GM21717 (cell line): Measurements from ENCODE around the gene COL6A6.

Experiments used
- ATAC-seq: cut with Tn5 transposase; IDR thresholded peaks from one replicate; pipeline ENCODE4 v1.9.1; 2021; ENCODE audit warnings: mild to moderate bottlenecking, moderate library complexity; ENCODE audit not compliant: unreplicated experiment

COL6A6 gene, protein sequence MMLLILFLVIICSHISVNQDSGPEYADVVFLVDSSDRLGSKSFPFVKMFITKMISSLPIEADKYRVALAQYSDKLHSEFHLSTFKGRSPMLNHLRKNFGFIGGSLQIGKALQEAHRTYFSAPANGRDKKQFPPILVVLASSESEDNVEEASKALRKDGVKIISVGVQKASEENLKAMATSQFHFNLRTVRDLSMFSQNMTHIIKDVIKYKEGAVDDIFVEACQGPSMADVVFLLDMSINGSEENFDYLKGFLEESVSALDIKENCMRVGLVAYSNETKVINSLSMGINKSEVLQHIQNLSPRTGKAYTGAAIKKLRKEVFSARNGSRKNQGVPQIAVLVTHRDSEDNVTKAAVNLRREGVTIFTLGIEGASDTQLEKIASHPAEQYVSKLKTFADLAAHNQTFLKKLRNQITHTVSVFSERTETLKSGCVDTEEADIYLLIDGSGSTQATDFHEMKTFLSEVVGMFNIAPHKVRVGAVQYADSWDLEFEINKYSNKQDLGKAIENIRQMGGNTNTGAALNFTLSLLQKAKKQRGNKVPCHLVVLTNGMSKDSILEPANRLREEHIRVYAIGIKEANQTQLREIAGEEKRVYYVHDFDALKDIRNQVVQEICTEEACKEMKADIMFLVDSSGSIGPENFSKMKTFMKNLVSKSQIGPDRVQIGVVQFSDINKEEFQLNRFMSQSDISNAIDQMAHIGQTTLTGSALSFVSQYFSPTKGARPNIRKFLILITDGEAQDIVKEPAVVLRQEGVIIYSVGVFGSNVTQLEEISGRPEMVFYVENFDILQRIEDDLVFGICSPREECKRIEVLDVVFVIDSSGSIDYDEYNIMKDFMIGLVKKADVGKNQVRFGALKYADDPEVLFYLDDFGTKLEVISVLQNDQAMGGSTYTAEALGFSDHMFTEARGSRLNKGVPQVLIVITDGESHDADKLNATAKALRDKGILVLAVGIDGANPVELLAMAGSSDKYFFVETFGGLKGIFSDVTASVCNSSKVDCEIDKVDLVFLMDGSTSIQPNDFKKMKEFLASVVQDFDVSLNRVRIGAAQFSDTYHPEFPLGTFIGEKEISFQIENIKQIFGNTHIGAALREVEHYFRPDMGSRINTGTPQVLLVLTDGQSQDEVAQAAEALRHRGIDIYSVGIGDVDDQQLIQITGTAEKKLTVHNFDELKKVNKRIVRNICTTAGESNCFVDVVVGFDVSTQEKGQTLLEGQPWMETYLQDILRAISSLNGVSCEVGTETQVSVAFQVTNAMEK (N-terminal part only)

DNA sequence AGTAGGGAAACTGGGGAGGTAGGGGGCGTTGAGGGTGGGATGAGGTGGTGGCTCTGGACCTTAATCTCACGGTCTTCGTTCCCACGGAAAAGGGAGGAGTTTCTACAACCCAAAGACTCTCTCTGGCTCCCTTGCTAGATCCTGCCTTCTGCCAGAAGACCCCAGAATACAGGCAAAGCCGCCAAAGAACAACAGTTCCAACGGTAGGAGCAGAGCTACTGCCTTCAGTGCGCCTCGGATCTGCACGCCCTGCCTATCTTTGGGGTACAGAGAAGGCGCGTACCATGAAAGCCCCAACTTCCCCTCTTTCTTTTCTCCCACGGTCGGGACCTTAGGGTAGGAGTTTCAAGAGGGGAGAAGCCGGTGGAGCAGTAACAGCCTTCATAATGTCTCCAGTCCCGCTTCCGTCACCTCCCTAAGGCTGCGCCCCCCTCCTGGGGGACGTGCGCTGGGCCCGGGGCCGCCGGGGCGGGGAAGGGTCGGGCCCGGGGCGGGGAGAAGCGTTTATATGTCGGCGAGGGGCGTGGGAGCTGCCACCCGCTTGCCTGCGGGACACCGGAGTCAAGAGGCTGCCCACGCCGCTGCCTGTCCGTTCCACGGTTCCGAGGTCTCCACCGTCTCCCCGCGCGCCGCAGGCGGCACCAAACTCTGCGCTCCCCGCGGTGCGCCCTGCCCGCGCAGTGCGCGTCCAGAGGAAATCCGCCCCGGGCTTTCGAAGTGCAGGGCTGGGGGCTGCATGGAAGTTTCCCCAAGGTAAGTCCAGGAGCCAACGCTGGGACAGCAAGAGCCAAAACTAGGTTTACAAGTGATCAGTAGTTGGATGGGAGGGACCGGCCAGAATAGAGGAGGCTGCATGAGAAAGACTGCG, at the start of gene COL6A6:
Gene COL6A6 (plus strand): TSS at position 533 of the 868 bp plus-strand sequence. CDS start 43,188 bp downstream, outside the sequence.
- ATAC-seq: no peak

GRCh38 chr3:130468311-130468710, 48.7 kb upstream of the COL6A6 start:
- no peak for ATAC-seq

GRCh38 chr3:130470126-130470525, 46.9 kb upstream of the COL6A6 start:
- ATAC-seq: no peak

- no peak for ATAC-seq
These were observed 43.6 kb upstream of the COL6A6 start for GRCh38 chr3:130473416-130473815.

GRCh38 chr3:130480736-130481135, 36.2 kb upstream of the COL6A6 start:
- no peak for ATAC-seq

DNA sequence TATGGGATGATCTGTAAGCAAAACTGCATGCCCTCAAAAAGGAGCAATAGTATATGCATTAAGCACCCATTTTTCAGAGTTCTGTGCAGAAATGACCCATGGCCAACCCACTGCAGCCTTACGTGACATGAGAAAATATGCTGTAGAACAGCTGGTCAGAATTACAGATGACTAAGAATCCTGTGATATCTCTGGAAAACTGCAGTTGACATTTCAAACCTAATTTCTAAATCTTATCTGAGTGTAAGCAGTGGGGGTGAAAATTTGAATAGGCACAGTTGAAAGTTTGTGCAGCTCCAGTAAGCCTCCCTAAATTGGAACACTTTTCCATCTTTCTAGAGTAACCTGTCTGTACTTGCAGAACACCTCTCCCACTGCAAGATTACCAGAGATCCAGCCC, 28.7 kb upstream of the COL6A6 start:
- ATAC-seq: no peak

- no peak for ATAC-seq
These were observed 28.1 kb upstream of the COL6A6 start for GRCh38 chr3:130488769-130489450.

GRCh38 chr3:130490241-130490640, 26.7 kb upstream of the COL6A6 start:
- ATAC-seq: no peak

- no peak for ATAC-seq
These were observed 25.5 kb upstream of the COL6A6 start for GRCh38 chr3:130491431-130491830.

DNA sequence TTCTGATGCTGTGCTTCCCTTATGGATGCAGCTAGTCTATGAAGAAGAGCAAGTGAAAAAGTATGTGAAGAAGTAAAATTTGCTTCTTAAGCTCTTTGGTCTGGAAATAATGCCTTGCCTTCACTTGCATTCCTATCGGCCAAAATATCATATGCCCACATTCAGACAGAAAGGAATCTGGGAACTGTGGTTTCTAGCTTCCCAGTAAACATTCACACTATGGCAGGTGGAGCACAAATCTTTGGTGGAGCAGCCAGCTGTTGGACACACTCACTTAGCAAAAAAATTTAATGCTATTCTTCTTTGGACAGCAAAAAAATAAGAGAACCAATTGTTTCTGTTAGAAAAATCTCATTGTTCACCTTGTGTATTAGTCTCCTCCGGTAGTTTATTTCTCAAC, 12.3 kb upstream of the COL6A6 start:
- no peak for ATAC-seq

GRCh38 chr3:130506031-130506430, 10.9 kb upstream of the COL6A6 start:
- no peak for ATAC-seq

DNA sequence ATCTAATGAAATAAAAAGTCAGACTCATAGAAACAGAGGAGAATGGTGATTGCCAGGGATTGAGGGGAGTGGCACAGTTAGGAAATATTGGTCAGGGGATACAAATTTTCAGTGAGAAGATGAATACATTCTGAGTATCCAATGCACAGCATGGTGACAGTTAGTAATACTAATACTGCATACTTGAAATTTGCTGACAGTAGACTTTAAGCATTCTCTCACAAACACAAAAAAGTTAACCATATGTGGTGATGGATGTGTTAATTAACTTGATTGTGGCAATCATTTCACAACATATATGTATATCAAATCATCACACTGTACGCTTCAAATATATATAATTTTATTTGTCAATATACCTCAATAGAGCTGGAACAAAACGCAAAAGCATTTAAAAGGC, 9.2 kb upstream of the COL6A6 start:
- no peak for ATAC-seq

- ATAC-seq: no peak
These were observed 8.0 kb upstream of the COL6A6 start for GRCh38 chr3:130509008-130509407.

DNA sequence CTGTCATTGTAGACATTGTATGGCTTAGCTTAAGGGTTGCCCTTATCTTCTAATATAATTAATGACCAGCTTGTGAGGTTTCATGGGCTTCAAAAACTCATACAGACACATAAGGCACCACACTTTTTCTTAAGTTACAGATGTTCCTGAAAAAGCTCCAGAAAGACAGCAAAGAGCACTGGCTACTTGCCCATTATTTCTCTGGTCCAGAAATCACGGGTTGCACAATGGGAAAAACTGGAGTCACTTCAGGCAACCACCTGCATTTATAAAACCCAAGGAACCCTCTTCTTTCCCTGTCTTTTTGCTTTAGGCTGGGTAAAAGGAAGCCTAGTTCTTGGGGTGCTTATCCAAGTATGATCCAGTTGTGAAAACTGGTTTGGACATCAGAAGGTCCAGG, 2.3 kb upstream of the COL6A6 start:
- no peak for ATAC-seq

DNA sequence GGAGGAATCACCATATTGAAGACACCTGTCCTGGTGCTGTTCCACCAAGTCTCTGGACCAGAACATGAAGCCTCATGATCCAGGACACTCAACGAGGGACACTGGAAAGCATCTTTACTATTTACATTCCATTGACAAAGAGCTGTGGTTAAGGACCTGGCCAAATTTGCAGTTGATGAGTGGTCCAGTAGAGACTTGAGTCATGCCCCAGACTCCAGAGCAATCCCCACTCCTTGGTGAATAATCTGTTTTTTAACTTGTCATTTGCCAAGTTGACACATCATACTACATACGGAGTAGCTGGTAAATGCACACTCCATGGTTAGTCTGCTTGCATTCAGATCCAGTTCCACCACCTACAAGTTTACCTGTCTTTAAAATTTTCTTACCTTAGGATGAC, 1.2 kb upstream of the COL6A6 start:
- ATAC-seq: no peak

GRCh38 chr3:130517602-130518001, 625 bp downstream of the COL6A6 start:
- no peak for ATAC-seq

DNA sequence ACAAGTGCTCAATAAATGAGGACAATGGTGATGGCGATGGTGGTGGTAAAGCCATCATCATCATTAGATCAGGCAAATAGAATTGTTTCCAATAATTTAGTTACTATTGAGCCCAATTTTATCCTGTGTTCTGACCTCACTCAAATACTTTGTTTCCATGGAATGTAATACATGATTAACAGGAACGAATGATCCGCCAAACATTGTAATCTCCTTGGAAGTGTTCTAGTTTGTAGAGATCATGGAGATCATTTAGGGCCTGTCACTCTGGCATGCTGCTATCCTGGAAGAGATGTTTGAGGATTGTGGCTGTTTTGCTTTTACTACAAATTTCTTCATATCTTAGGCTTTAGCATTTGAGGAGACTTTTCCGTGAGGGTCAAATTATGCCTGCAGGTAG, 2.8 kb downstream of the COL6A6 start:
- no peak for ATAC-seq

- ATAC-seq: no peak
These were observed 5.4 kb downstream of the COL6A6 start for GRCh38 chr3:130522399-130522798.

DNA sequence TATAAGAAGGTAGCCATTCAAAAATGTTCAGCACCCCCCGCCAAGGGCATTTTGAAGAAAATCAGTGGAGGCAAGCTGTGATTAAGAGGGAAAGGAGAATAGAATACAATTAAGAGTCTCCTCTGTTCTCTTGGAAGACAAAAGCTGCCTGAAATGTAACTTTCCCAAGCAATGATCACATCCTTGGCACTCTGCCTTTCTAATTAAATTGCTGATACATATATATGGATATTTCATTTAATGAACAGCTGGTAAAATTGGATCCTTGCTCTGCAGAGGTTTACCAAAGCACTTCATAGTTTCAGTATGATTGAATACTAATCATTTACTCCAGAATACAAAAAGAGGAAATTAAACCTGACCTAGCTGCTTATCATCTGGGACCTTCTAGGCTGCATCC, 10.4 kb downstream of the COL6A6 start:
- no peak for ATAC-seq

DNA sequence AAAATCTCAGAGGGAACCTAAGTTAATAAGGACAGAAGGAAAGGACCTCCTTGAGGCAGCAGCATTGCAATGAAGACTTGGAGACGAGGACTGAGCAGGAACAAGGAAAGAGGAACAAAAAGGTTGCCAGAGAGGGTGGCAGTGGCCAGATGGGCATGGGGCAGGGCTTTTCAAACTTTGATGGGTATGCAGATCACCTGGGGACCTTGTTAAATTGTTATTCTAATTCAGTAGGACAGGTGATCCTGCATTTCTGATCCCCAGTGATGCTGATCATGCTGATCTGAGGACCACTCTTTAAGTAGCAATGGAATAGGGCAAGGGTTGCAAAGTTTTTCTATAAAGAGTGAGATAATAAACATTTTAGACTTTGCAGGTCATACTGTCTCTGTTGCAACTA, 11.1 kb downstream of the COL6A6 start:
- ATAC-seq: no peak
